ACC112 (cell line): ENCODE measurements around the gene CREB5.

Source experiments
- H2AFZ ChIP-seq: fragments of 200-600 bp; sonication (generic); one replicate; pipeline ENCODE4 v1.6.0; 2017; ENCODE audit warnings: antibody characterized with exemption, low read length; ENCODE audit not compliant: unreplicated experiment
- H3K27ac ChIP-seq: fragments of 200-600 bp; sonication (generic); 2 replicates; pipeline ENCODE4 v1.5.1; 2014; ENCODE audit warnings: low read depth, mild to moderate bottlenecking, antibody characterized with exemption, low read length, moderate library complexity
- H3K27me3 ChIP-seq: fragments of 200-600 bp; sonication (generic); 2 replicates; pipeline ENCODE4 v1.6.1; 2014; ENCODE audit warnings: mild to moderate bottlenecking, antibody characterized with exemption, low read length, moderate library complexity, mixed read lengths; ENCODE audit not compliant: insufficient read depth
- H3K36me3 ChIP-seq: fragments of 200-600 bp; sonication (generic); 2 replicates; pipeline ENCODE4 v1.6.1; 2016; ENCODE audit warnings: mild to moderate bottlenecking, antibody characterized with exemption, low read length, moderate library complexity, mixed read lengths; ENCODE audit not compliant: insufficient read depth
- H3K4me1 ChIP-seq: fragments of 200-600 bp; sonication (generic); one replicate; pipeline ENCODE4 v1.6.1; 2016; ENCODE audit warnings: low read length, mixed read lengths; ENCODE audit not compliant: insufficient read depth, unreplicated experiment, control insufficient read depth
- H3K4me3 ChIP-seq: fragments of 200-600 bp; sonication (generic); 2 replicates; pipeline ENCODE4 v1.5.1; 2014; ENCODE audit warnings: mild to moderate bottlenecking, low read depth, low read length
- H3K79me2 ChIP-seq: fragments of 200-600 bp; sonication (generic); one replicate; pipeline ENCODE4 v1.6.0; 2016; ENCODE audit warnings: low read length; ENCODE audit not compliant: control insufficient read depth, unreplicated experiment, insufficient read depth

The CREB5 gene

GRCh38 chr7:28656529-28656928 lies 244.2 kb downstream of the CREB5 start:
- H3K36me3 ChIP-seq = no peaks in the 10 kb centered on the region
- H3K4me3 ChIP-seq = no peak overlapping the region
- no peaks in the 10 kb centered on the region for H3K4me1 ChIP-seq
- no peak overlapping the region for H3K27ac ChIP-seq
- H3K27me3 ChIP-seq = peaks cover 14% of the 10 kb centered on the region
- no peak overlapping the region for H2AFZ ChIP-seq
- H3K79me2 ChIP-seq = no peaks in the 10 kb centered on the region

GRCh38 chr7:28658381-28658780 lies 246.1 kb downstream of the CREB5 start:
- H3K4me3 ChIP-seq = no peak overlapping the region
- H3K27me3 ChIP-seq = peaks cover 9% of the 10 kb centered on the region; the same call in 1 of the 2 replicates
- no peaks in the 10 kb centered on the region for H3K36me3 ChIP-seq
- H3K79me2 ChIP-seq = no peaks in the 10 kb centered on the region
- H3K27ac ChIP-seq = no peak overlapping the region
- no peaks in the 10 kb centered on the region for H3K4me1 ChIP-seq
- no peak overlapping the region for H2AFZ ChIP-seq

GRCh38 chr7:28660132-28660531 lies 247.8 kb downstream of the CREB5 start:
- Histone ChIP-seq H3K4me1 (no peaks in the 10 kb centered on the region), H3K4me3 (no peak overlapping the region), H3K27me3 (peaks cover 20% of the 10 kb centered on the region), H3K36me3 (no peaks in the 10 kb centered on the region), H3K79me2 (no peaks in the 10 kb centered on the region), H3K27ac (no peak overlapping the region), H2AFZ (no peak overlapping the region)

- Histone ChIP-seq H2AFZ (no peak overlapping the region), H3K4me3 (no peak overlapping the region), H3K79me2 (no peaks in the 10 kb centered on the region), H3K36me3 (no peaks in the 10 kb centered on the region), H3K27ac (no peak overlapping the region), H3K4me1 (no peaks in the 10 kb centered on the region), H3K27me3 (peaks cover 23% of the 10 kb centered on the region)
Observed at GRCh38 chr7:28661826-28662595, 249.7 kb downstream of the CREB5 start.

GRCh38 chr7:28666154-28666553 lies 253.8 kb downstream of the CREB5 start:
- Histone ChIP-seq H3K4me1 (no peaks in the 10 kb centered on the region), H3K27me3 (peaks cover 23% of the 10 kb centered on the region), H3K36me3 (no peaks in the 10 kb centered on the region), H3K27ac (no peak overlapping the region), H2AFZ (no peak overlapping the region), H3K4me3 (no peak overlapping the region), H3K79me2 (no peaks in the 10 kb centered on the region)

GRCh38 chr7:28668085-28668484 lies 255.8 kb downstream of the CREB5 start:
- H3K36me3 ChIP-seq = no peaks in the 10 kb centered on the region
- H3K79me2 ChIP-seq = no peaks in the 10 kb centered on the region
- no peak overlapping the region for H2AFZ ChIP-seq
- peaks cover 23% of the 10 kb centered on the region for H3K27me3 ChIP-seq
- no peak overlapping the region for H3K27ac ChIP-seq
- H3K4me3 ChIP-seq = no peak overlapping the region
- H3K4me1 ChIP-seq = no peaks in the 10 kb centered on the region

GRCh38 chr7:28669330-28669729 lies 257.0 kb downstream of the CREB5 start:
- H3K27ac ChIP-seq = no peak overlapping the region
- H2AFZ ChIP-seq = no peak overlapping the region

GRCh38 chr7:28671526-28671925 lies 259.2 kb downstream of the CREB5 start:
- Histone ChIP-seq H3K27ac (no peak overlapping the region), H3K4me3 (no peak overlapping the region), H3K4me1 (no peaks in the 10 kb centered on the region), H3K36me3 (no peaks in the 10 kb centered on the region), H3K79me2 (no peaks in the 10 kb centered on the region), H2AFZ (no peak overlapping the region), H3K27me3 (no peaks in the 10 kb centered on the region)

More at GRCh38 chr7:28669330-28669729, 257.0 kb downstream of the CREB5 start:
- Histone ChIP-seq H3K79me2 (no peaks in the 10 kb centered on the region), H3K27me3 (peaks cover 15% of the 10 kb centered on the region), H3K4me1 (no peaks in the 10 kb centered on the region), H3K36me3 (no peaks in the 10 kb centered on the region), H3K4me3 (no peak overlapping the region)

- Histone ChIP-seq H3K27ac (no peak overlapping the region), H3K27me3 (no peaks in the 10 kb centered on the region), H3K79me2 (no peaks in the 10 kb centered on the region), H3K36me3 (no peaks in the 10 kb centered on the region), H3K4me3 (no peak overlapping the region), H3K4me1 (no peaks in the 10 kb centered on the region), H2AFZ (no peak overlapping the region)
Observed at GRCh38 chr7:28672397-28672797, 260.1 kb downstream of the CREB5 start.

GRCh38 chr7:28674359-28674782 lies 262.1 kb downstream of the CREB5 start:
- Histone ChIP-seq H3K27me3 (no peaks in the 10 kb centered on the region), H3K79me2 (no peaks in the 10 kb centered on the region), H3K4me3 (no peak overlapping the region), H3K4me1 (no peaks in the 10 kb centered on the region), H2AFZ (no peak overlapping the region), H3K27ac (no peak overlapping the region), H3K36me3 (no peaks in the 10 kb centered on the region)

- Histone ChIP-seq H3K4me3 (no peak overlapping the region), H3K4me1 (no peaks in the 10 kb centered on the region), H3K36me3 (no peaks in the 10 kb centered on the region), H2AFZ (no peak overlapping the region), H3K27ac (no peak overlapping the region), H3K27me3 (no peaks in the 10 kb centered on the region), H3K79me2 (no peaks in the 10 kb centered on the region)
Observed at GRCh38 chr7:28675429-28675828, 263.1 kb downstream of the CREB5 start.
